Sigmoid colon (tissue), 7 donors: ENCODE measurements around the gene BIRC5. TPM values are rescaled to one million over a fixed set of nuclear protein-coding genes. Genes with fewer than 3 reads are reported as not detected.

Experiments
- DNase-seq: peaks from one replicate; pipeline ENCODE4 v3.0.0-alpha.2; 2019
- H3K27ac ChIP-seq, 4 donors: fragments of 200-600 bp; sonication (generic); one replicate each; pipeline ENCODE4 v1.5.1; 2016 to 2019; ENCODE audit warnings: mild to moderate bottlenecking in 1 of 4
- H3K27me3 ChIP-seq, 3 donors: fragments of 200-600 bp; sonication (generic); one replicate each; pipeline ENCODE4 v1.5.1; 2019; ENCODE audit warnings: mild to moderate bottlenecking in 1 of 3
- H3K36me3 ChIP-seq, 4 donors: fragments of 200-600 bp; sonication (generic); one replicate each; pipeline ENCODE4 v1.5.1; 2016 to 2019
- H3K4me1 ChIP-seq, 4 donors: fragments of 200-600 bp; sonication (generic); one replicate each; pipeline ENCODE4 v1.5.1; 2017 to 2019
- H3K4me3 ChIP-seq, 4 donors: fragments of 200-600 bp; sonication (generic); one replicate each; pipeline ENCODE4 v1.5.1; 2017 to 2019; ENCODE audit warnings: mild to moderate bottlenecking in 2 of 4, moderate library complexity in 1 of 4
- H3K9me3 ChIP-seq, 4 donors: fragments of 200-600 bp in 3 of 4; sonication (generic) in 3 of 4; one replicate each; pipeline versions ENCODE4 v1.5.1 to v1.6.1; 2013 to 2019
- CTCF ChIP-seq, 4 experiments: fragments of 450-650 bp in 3 of 4; fragments of 200-600 bp in 1 of 4; IDR thresholded peaks; one replicate each; pipeline ENCODE4 v1.5.1; 2016 to 2019; ENCODE audit warnings: antibody characterized with exemption in 4 of 4, mild to moderate bottlenecking in 3 of 4, moderate library complexity in 2 of 4
- EP300 ChIP-seq, 4 donors: sonication (generic); formaldehyde crosslinking; IDR thresholded peaks; one replicate each; pipeline ENCODE4 v1.6.1; 2017; ENCODE audit warnings: antibody characterized with exemption in 4 of 4
- POLR2A ChIP-seq, 2 donors: fragments of 450-650 bp; IDR thresholded peaks; one replicate each; pipeline ENCODE4 v1.6.1; 2016; ENCODE audit warnings: antibody characterized with exemption in 2 of 2, mild to moderate bottlenecking in 2 of 2, moderate library complexity in 2 of 2
- POLR2AphosphoS5 ChIP-seq, 4 donors: sonication (generic); formaldehyde crosslinking; IDR thresholded peaks; one replicate each; pipeline ENCODE4 v1.6.1; 2017; ENCODE audit warnings: antibody characterized with exemption in 4 of 4
- WGBS, 2 donors: extraction: QIAGEN DNeasy Blood & Tissue Kit; methylation state at CpG; one replicate each; pipeline ENCODE4 v1.1.7; 2013; 5-methylcytosine and 5-hydroxymethylcytosine counted together
- intact Hi-C: fragments of 100-400 bp; cut with DNase I; formaldehyde crosslinking; loops from one replicate; pipeline ENCODE4 v1.15.1; 2023
- polyA plus RNA-seq, 3 donors: library from polyadenylated mRNA; stranded (reverse); fragments of 200-250 nt; gene quantifications; one replicate each; pipeline ENCODE4 v1.2.3, GENCODE V29; 2013
- total RNA-seq, 4 donors: library from RNA; depleted of rRNA; stranded (reverse); fragments of >200 nt; gene quantifications; one replicate each; pipeline ENCODE4 v1.1.0, GENCODE V29; 2016
- donor health status: healthy with polysubstance abuse.
- donor health status: Bipolar disorder and iron deficiency.
- donor health status: healthy.

BIRC5 gene
- total and polyA plus RNA-seq, 7 donors = 0.16 to 33.5 (median 3.1) TPM

GRCh38 chr17:78185981-78186691 is 27.9 kb upstream of the BIRC5 start:
- intact Hi-C loops = no loop called here

GRCh38 chr17:78186692-78187595 is 27.1 kb upstream of the BIRC5 start, which contains the start of the genes AFMID and TK1:
Gene AFMID (plus strand): TSS chr17:78187362. CDS start chr17:78187371, 9 bp downstream.
Gene TK1 (minus strand): TSS chr17:78187052. CDS start chr17:78186994, 58 bp downstream.
- H3K27ac ChIP-seq = peak within 1 kb of the TSS; percentile 35 to 82 (median 62)
- peak in 1 of 2 donors; percentile 20 for TF ChIP-seq POLR2A (IDR thresholded peaks at IDR 0.05)
- TF ChIP-seq POLR2AphosphoS5 (IDR thresholded peaks at IDR 0.05) = peak in 3 of 4 donors; percentile 32 to 66 (median 49)
- TF ChIP-seq CTCF (IDR thresholded peaks at IDR 0.05) = peak; percentile 63 to 87 (median 71)
- TF ChIP-seq EP300 (IDR thresholded peaks at IDR 0.05) = no peak
- H3K36me3 ChIP-seq = peaks cover 0 to 5% (median 0%) of the 10 kb centered on the region in 4 donors
- intact Hi-C loops = no loop called here
- peak within 1 kb of the TSS; percentile 23 to 51 (median 46) for H3K4me3 ChIP-seq
- no peaks in the 10 kb centered on the region for H3K9me3 ChIP-seq
- DNase-seq = peak; percentile 97
- no peaks in the 10 kb centered on the region for H3K27me3 ChIP-seq
- peaks cover 0 to 40% (median 28%) of the 10 kb centered on the region in 4 donors for H3K4me1 ChIP-seq
- 2 to 5% methylated on average over 57 of the region's 57 CpGs for WGBS, 2 donors

More at GRCh38 chr17:78185981-78186691, 27.9 kb upstream of the BIRC5 start:
- TF ChIP-seq POLR2A (IDR thresholded peaks at IDR 0.05) (no peak), POLR2AphosphoS5 (IDR thresholded peaks at IDR 0.05) (no peak), CTCF (IDR thresholded peaks at IDR 0.05) (no peak), EP300 (IDR thresholded peaks at IDR 0.05) (no peak)
- Histone ChIP-seq H3K27me3 (no peaks in the 10 kb centered on the region), H3K27ac (peak overlapping the region in 3 of 4 donors; percentile 58 to 82 (median 65)), H3K4me3 (peak overlapping the region in 3 of 4 donors; percentile 42 to 51 (median 50)), H3K4me1 (peaks cover 0 to 40% (median 28%) of the 10 kb centered on the region in 4 donors), H3K9me3 (no peaks in the 10 kb centered on the region), H3K36me3 (peaks cover 0 to 4% (median 0%) of the 10 kb centered on the region in 4 donors)
- DNase-seq = no peak
- 27 to 52% methylated on average over 10 of the region's 10 CpGs for WGBS, 2 donors

GRCh38 chr17:78196716-78197115 is 17.3 kb upstream of the BIRC5 start:
- H3K36me3 ChIP-seq = peaks cover 0 to 12% (median 0%) of the 10 kb centered on the region in 4 donors
- 86 to 94% methylated on average over 5 of the region's 5 CpGs for WGBS, 2 donors
- no peak overlapping the region for H3K4me3 ChIP-seq
- H3K27ac ChIP-seq = no peak overlapping the region
- H3K27me3 ChIP-seq = no peaks in the 10 kb centered on the region
- no peaks in the 10 kb centered on the region for H3K9me3 ChIP-seq
- no peak for DNase-seq
- TF ChIP-seq EP300 (IDR thresholded peaks at IDR 0.05) (no peak), POLR2AphosphoS5 (IDR thresholded peaks at IDR 0.05) (no peak)
- intact Hi-C loops = no loop called here
- no peaks in the 10 kb centered on the region for H3K4me1 ChIP-seq

- WGBS, 2 donors = 91 to 93% methylated on average over 9 of the region's 9 CpGs
- intact Hi-C loops = no loop called here
- Histone ChIP-seq H3K36me3 (peaks cover 0 to 7% (median 0%) of the 10 kb centered on the region in 4 donors), H3K27me3 (no peaks in the 10 kb centered on the region), H3K9me3 (no peaks in the 10 kb centered on the region), H3K4me3 (no peak overlapping the region), H3K4me1 (no peaks in the 10 kb centered on the region), H3K27ac (no peak overlapping the region)
- DNase-seq = no peak
- no peak for TF ChIP-seq EP300 (IDR thresholded peaks at IDR 0.05)
- TF ChIP-seq POLR2AphosphoS5 (IDR thresholded peaks at IDR 0.05) = no peak
- no peak for TF ChIP-seq CTCF (IDR thresholded peaks at IDR 0.05)
- no peak for TF ChIP-seq POLR2A (IDR thresholded peaks at IDR 0.05)
These were observed 16.8 kb upstream of the BIRC5 start for GRCh38 chr17:78197147-78197832.
